Endodermal cell (in vitro differentiated cells): ENCODE data around the gene CLEC10A. TPM values are rescaled to one million over a fixed set of nuclear protein-coding genes. Genes with fewer than 3 reads are reported as not detected.
A peak's percentile ranks its signal among the peaks of the same experiment; 100 is the strongest.

Experiments used
- DNase-seq: peaks from one replicate; pipeline ENCODE4 v3.0.0-alpha.2; 2017
- H3K27ac ChIP-seq: 2 replicates; pipeline ENCODE4 v1.5.1; 2013; ENCODE audit warnings: mild to moderate bottlenecking, low read depth, low read length, moderate library complexity
- H3K27me3 ChIP-seq: 2 replicates; pipeline ENCODE4 v1.6.1; 2013; ENCODE audit warnings: mild to moderate bottlenecking, low read length, moderate library complexity; ENCODE audit not compliant: insufficient read depth, control insufficient read depth, poor library complexity, severe bottlenecking
- H3K36me3 ChIP-seq: 2 replicates; pipeline ENCODE4 v1.7.0; 2013; ENCODE audit warnings: mild to moderate bottlenecking, low read length, moderate library complexity; ENCODE audit not compliant: control insufficient read depth, insufficient read depth
- H3K4me1 ChIP-seq: one replicate; pipeline ENCODE4 v1.7.0; 2013; ENCODE audit warnings: low read length; ENCODE audit not compliant: control insufficient read depth, insufficient read depth
- H3K4me3 ChIP-seq: 2 replicates; pipeline ENCODE4 v1.5.1; 2013; ENCODE audit warnings: mild to moderate bottlenecking, low read length, moderate library complexity
- H3K9ac ChIP-seq: 2 replicates; pipeline ENCODE4 v1.6.1; 2013; ENCODE audit warnings: mild to moderate bottlenecking, low read length, moderate library complexity; ENCODE audit not compliant: poor library complexity, severe bottlenecking; ENCODE audit errors: extremely low read depth
- H3K9me3 ChIP-seq: 2 replicates; pipeline ENCODE4 v1.6.1; 2013; ENCODE audit warnings: mild to moderate bottlenecking, low read length, moderate library complexity; ENCODE audit not compliant: control insufficient read depth
- H3K27ac Mint-ChIP-seq: 2 replicates; pipeline ENCODE4 v1.8.0; 2020; ENCODE audit warnings: mixed read lengths
- H3K27me3 Mint-ChIP-seq: 2 replicates; pipeline ENCODE4 v1.8.0; 2021; ENCODE audit warnings: mild to moderate bottlenecking, mixed read lengths; ENCODE audit not compliant: insufficient read depth
- H3K36me3 Mint-ChIP-seq: 2 replicates; pipeline ENCODE4 v1.8.0; 2020; ENCODE audit warnings: low read depth, mixed read lengths
- H3K4me1 Mint-ChIP-seq: 2 replicates; pipeline ENCODE4 v1.8.0; 2020; ENCODE audit warnings: mixed read lengths
- H3K4me3 Mint-ChIP-seq: 2 replicates; pipeline ENCODE4 v1.8.0; 2020; ENCODE audit warnings: mild to moderate bottlenecking, moderate library complexity, mixed read lengths
- H3K9me3 Mint-ChIP-seq: 2 replicates; pipeline ENCODE4 v1.8.0; 2020; ENCODE audit warnings: mild to moderate bottlenecking, mixed read lengths
- CTCF ChIP-seq: fragments of 200-600 bp; sonication (generic); conservative IDR thresholded peaks from 2 replicates; pipeline ENCODE4 v1.5.0; 2021; ENCODE audit warnings: antibody characterized with exemption, mild to moderate bottlenecking
- WGBS, 2 experiments: methylation state at CpG; one replicate each; pipeline versions ENCODE4 v1.1.5 to v1.1.7; 2013; ENCODE audit warnings: missing lambda C conversion rate in 2 of 2, mixed read lengths in 1 of 2; ENCODE audit not compliant: insufficient coverage in 1 of 2, insufficient read length in 1 of 2; 5-methylcytosine and 5-hydroxymethylcytosine counted together
- total RNA-seq, 2 donors: library from RNA; stranded (reverse); fragmentation: NEBNext Ultra II Directional in 1 of 2; extraction: Animal tissue kit (Norgen Biotek cat#: 25700) in 1 of 2; gene quantifications; 2 replicates in 1 of 2; 3 replicates in 1 of 2; pipeline ENCODE4 v1.2.1, GENCODE V29; 2021

The CLEC10A gene
- total RNA-seq, 2 donors from 2014 or later, result not detected

GRCh38 chr17:7042501-7043181 is 37.4 kb downstream of the CLEC10A start:
- Histone ChIP-seq H3K36me3 (no peaks in the 10 kb centered on the region), H3K4me1 (peaks cover 4% of the 10 kb centered on the region), H3K4me3 (no peak overlapping the region), H3K9ac (no peak overlapping the region), H3K27ac (no peak overlapping the region), H3K9me3 (no peaks in the 10 kb centered on the region), H3K27me3 (peaks cover 55% of the 10 kb centered on the region)
- Mint-ChIP-seq H3K27ac (no peak overlapping the region), H3K36me3 (peaks cover 6% of the 10 kb centered on the region), H3K9me3 (no peaks in the 10 kb centered on the region), H3K4me1 (peaks cover 14% of the 10 kb centered on the region), H3K27me3 (peaks cover 42% of the 10 kb centered on the region), H3K4me3 (peak overlapping the region; percentile 44)
- WGBS, 2 experiments, result 8 to 15% methylated on average over 7 to 53 of the region's 53 CpGs
- DNase-seq, result peak; percentile 86
- TF ChIP-seq CTCF, result no peak

GRCh38 chr17:7041607-7042500 is 38.2 kb downstream of the CLEC10A start:
- Mint-ChIP-seq H3K27me3 (peaks cover 41% of the 10 kb centered on the region), H3K4me1 (peaks cover 13% of the 10 kb centered on the region), H3K27ac (no peak overlapping the region), H3K4me3 (peak overlapping the region; percentile 44), H3K36me3 (peaks cover 6% of the 10 kb centered on the region), H3K9me3 (no peaks in the 10 kb centered on the region)
- peaks cover 4% of the 10 kb centered on the region for H3K4me1 ChIP-seq
- no peak overlapping the region for H3K27ac ChIP-seq
- H3K9ac ChIP-seq, result no peak overlapping the region
- 19 to 28% methylated on average over 14 to 43 of the region's 43 CpGs for WGBS, 2 experiments
- no peak for TF ChIP-seq CTCF
- H3K4me3 ChIP-seq, result no peak overlapping the region
- H3K36me3 ChIP-seq, result no peaks in the 10 kb centered on the region
- H3K27me3 ChIP-seq, result peaks cover 55% of the 10 kb centered on the region
- no peaks in the 10 kb centered on the region for H3K9me3 ChIP-seq
- peak; percentile 82 for DNase-seq

GRCh38 chr17:7039832-7040231 is 40.2 kb downstream of the CLEC10A start:
- Histone ChIP-seq H3K4me1 (peaks cover 4% of the 10 kb centered on the region), H3K27ac (no peak overlapping the region), H3K9me3 (no peaks in the 10 kb centered on the region), H3K4me3 (no peak overlapping the region), H3K36me3 (no peaks in the 10 kb centered on the region), H3K9ac (no peak overlapping the region), H3K27me3 (peaks cover 37% of the 10 kb centered on the region)
- Mint-ChIP-seq H3K9me3 (no peaks in the 10 kb centered on the region), H3K27ac (no peak overlapping the region), H3K36me3 (peaks cover 6% of the 10 kb centered on the region), H3K27me3 (peaks cover 34% of the 10 kb centered on the region), H3K4me3 (no peak overlapping the region), H3K4me1 (peaks cover 12% of the 10 kb centered on the region)
- no peak for DNase-seq
- peak; percentile 20 for TF ChIP-seq CTCF
- 87% methylated on average over 4 to 5 of the region's 5 CpGs for WGBS, 2 experiments
